Omental fat pad (tissue), 4 donors: ENCODE measurements around the gene CLCN7. TPM values are rescaled to one million over a fixed set of nuclear protein-coding genes. Genes with fewer than 3 reads are reported as not detected.

Experiments used
- ATAC-seq: fragments of 150-250 bp; one replicate; pipeline ENCODE4 v1.9.1; 2016; ENCODE audit warnings: mild to moderate bottlenecking, moderate library complexity; ENCODE audit not compliant: low FRiP score
- DNase-seq: peaks from one replicate; pipeline ENCODE4 v3.0.0-alpha.2; 2019; ENCODE audit warnings: low spot score
- total RNA-seq, 4 donors: library from RNA; depleted of rRNA; stranded (reverse); fragments of >200 nt; gene quantifications; one replicate each; pipeline ENCODE4 v1.1.0, GENCODE V29; 2016
- TF ChIP-seq, protein P1 (sequence below), 3 donors: fragments of 450-650 bp; IDR thresholded peaks; one replicate each; pipeline ENCODE4 v1.5.1; 2016 to 2017; ENCODE audit warnings: antibody characterized with exemption in 3 of 3, mild to moderate bottlenecking in 3 of 3, moderate library complexity in 2 of 3

Gene CLCN7
- total RNA-seq, 4 donors from 2014 or later = 42.6 to 62.3 (median 52.2) TPM

DNA sequence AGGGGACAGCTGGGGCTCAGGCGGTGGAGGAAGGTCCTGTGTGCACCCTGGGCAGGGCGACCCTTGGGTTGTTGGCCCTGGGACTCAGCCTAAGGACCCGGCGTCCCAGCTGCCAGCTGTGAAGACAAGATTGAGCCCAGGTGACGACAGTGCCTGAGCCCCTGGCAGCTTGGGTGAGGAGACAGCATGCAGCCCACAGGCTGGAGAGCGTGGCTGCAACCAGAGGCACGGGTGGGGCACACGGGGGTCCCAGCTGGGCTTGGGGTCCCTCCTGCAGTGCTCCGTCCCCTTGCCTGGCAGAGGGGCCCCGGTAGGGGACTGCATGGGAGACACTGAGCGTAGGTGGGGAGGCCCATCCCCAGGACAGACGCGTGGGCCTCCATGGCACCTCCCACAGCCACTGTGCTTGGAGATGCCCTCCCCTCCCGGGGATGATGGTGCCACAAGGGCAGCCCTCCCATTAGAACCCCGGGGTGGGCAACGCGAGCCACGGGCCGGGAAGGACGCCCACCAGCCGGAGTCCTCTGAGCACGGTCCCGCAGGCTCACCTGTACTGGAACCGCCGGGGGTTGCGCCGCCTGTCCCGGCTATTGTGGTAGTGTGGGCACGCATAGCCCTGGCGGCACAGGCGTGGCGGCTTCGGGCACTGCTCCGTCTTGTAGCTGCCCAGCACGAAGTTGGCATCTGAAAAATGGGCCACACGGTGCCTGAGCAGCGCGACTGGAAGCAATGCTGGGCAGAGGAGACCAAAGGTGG is 75.8 kb downstream of the CLCN7 start:
- TF ChIP-seq, protein P1, sequence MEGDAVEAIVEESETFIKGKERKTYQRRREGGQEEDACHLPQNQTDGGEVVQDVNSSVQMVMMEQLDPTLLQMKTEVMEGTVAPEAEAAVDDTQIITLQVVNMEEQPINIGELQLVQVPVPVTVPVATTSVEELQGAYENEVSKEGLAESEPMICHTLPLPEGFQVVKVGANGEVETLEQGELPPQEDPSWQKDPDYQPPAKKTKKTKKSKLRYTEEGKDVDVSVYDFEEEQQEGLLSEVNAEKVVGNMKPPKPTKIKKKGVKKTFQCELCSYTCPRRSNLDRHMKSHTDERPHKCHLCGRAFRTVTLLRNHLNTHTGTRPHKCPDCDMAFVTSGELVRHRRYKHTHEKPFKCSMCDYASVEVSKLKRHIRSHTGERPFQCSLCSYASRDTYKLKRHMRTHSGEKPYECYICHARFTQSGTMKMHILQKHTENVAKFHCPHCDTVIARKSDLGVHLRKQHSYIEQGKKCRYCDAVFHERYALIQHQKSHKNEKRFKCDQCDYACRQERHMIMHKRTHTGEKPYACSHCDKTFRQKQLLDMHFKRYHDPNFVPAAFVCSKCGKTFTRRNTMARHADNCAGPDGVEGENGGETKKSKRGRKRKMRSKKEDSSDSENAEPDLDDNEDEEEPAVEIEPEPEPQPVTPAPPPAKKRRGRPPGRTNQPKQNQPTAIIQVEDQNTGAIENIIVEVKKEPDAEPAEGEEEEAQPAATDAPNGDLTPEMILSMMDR (IDR thresholded peaks at IDR 0.05) = no peak
- ATAC-seq (no peak), DNase-seq (no peak)

DNA sequence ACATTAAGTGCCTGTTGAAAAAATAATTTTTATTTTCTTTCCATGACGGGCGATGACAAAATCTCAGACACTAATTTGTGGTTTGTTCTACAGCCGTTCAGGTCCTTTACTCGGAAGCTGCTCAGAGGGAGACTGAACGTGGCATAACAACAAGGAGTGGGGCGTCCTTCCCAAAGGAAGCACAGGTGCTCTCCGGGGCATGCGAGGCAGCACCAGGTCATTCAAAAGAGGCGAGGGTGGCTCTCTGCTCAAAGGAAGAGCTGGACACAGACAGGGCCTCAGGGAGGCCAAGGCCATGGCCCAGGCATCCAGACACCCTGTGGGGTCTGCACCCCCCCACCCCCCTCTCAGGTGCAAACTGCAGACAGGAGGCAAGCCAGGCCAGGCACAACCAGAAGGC is 76.5 kb downstream of the CLCN7 start:
- no peak for DNase-seq
- ATAC-seq = no peak
- TF ChIP-seq, protein P1 (IDR thresholded peaks at IDR 0.05) = no peak

DNA sequence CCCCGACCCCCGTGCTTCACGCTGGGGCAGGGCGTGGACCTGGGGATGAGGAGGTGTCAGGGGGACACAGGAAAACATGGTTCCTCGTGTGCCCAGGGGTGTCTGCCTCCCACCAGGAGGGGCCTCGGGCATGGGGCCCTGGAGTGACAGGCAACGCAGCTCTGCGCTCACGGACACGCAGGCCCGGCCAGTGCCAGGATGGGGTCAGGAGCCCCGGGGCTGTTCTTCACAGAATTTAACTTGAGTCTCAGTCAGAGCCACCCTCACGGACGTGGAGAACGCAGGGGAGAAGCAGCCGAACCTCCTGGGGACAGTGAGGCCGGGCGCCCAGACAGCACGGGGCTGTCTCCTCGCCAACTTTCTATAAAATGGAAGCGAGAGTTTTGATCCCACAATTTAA is 77.0 kb downstream of the CLCN7 start:
- ATAC-seq (no peak), DNase-seq (no peak)
- TF ChIP-seq, protein P1 (IDR thresholded peaks at IDR 0.05) = no peak

DNA sequence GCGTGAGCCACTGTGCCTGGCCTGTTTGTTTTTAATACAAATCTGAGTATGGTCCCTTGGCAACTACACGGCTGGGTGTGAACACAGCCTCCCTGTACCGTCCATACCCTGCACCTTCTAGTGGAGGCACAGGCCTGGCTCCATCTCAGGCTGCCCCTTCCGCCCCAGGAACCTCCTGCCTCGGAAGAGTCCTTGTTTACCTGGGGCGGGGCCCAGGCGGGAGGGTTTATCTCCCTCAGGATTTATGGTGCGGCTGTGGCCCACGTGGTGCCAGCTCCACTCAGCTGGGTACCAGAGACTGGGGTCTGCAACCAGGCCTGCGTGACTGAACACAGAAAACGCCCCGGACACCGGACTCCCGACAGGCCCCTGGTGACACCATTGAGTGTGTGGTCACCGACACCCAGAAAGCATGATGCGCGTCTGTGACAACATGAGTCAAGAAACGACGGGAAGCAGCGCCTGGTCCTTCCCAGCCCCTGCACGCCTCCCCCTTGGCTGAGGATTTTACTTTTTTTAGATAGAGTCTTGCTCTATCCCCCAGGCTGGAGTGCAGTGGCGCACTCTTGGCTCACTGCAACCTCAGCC is 79.3 kb downstream of the CLCN7 start:
- DNase-seq (no peak), ATAC-seq (no peak)
- TF ChIP-seq, protein P1 (IDR thresholded peaks at IDR 0.05) = no peak

Other genes starting within 250 kb of the CLCN7 start
- gene TPSG1, start 249.8 kb downstream of the CLCN7 start, total RNA-seq = 1 to 10 TPM in 1 of 4 donors, not detected in 3; 1.3 TPM
- 100 to 1,000 TPM in 1 of 4 donors, 10 to 100 TPM in 3; 10.1 to 112 (median 42.0) TPM for gene TPSB2, start 244.8 kb downstream of the CLCN7 start, total RNA-seq
- 10 to 100 TPM; 20.8 to 86.2 (median 31.4) TPM for gene TPSAB1, start 234.3 kb downstream of the CLCN7 start, total RNA-seq
- gene TPSD1, start 219.0 kb downstream of the CLCN7 start, total RNA-seq = 1 to 10 TPM in 1 of 4 donors, not detected in 3; 1.2 TPM
- gene UBE2I, start 165.4 kb downstream of the CLCN7 start, total RNA-seq = 10 to 100 TPM; 50.9 to 94.9 (median 72.5) TPM
- gene BAIAP3, start 141.4 kb downstream of the CLCN7 start, total RNA-seq = 10 to 100 TPM in 1 of 4 donors, 1 to 10 TPM in 3; 1.5 to 14.2 (median 1.9) TPM
- 10 to 100 TPM; 42.4 to 78.5 (median 61.9) TPM for gene TSR3, start 123.2 kb downstream of the CLCN7 start, total RNA-seq
- gene GNPTG, start 123.1 kb downstream of the CLCN7 start, total RNA-seq = 10 to 100 TPM; 48.3 to 77.1 (median 65.8) TPM
- 10 to 100 TPM in 3 of 4 donors, 1 to 10 TPM in 1; 8.6 to 36.9 (median 14.2) TPM for gene UNKL, start 60.3 kb downstream of the CLCN7 start, total RNA-seq
- gene UQCC4, start 54.3 kb downstream of the CLCN7 start, total RNA-seq = 10 to 100 TPM; 11.9 to 24.1 (median 14.4) TPM
- 1 to 10 TPM in 1 of 4 donors, not detected in 3; 1.9 TPM for gene PERCC1, start 44.0 kb downstream of the CLCN7 start, total RNA-seq
- gene CCDC154, start 30.5 kb downstream of the CLCN7 start, total RNA-seq = 1 to 10 TPM in 1 of 4 donors, under 1 TPM in 3; 0.19 to 5.7 (median 0.37) TPM
- gene PTX4, start 13.9 kb upstream of the CLCN7 start, total RNA-seq = not detected
- gene TELO2, start 18.3 kb upstream of the CLCN7 start, total RNA-seq = 10 to 100 TPM; 12.7 to 38.5 (median 22.2) TPM
- gene TMEM204, start 58.6 kb upstream of the CLCN7 start, total RNA-seq = 100 to 1,000 TPM in 1 of 4 donors, 10 to 100 TPM in 3; 21.4 to 141 (median 41.7) TPM
- gene IFT140, start 137.0 kb upstream of the CLCN7 start, total RNA-seq = 10 to 100 TPM; 13.6 to 21.0 (median 19.6) TPM
- gene CRAMP1, start 137.3 kb upstream of the CLCN7 start, total RNA-seq = 10 to 100 TPM in 2 of 4 donors, 1 to 10 TPM in 2; 7.6 to 11.7 (median 9.8) TPM
- gene JPT2, start 203.3 kb upstream of the CLCN7 start, total RNA-seq = 10 to 100 TPM; 22.7 to 28.5 (median 23.8) TPM
- gene MAPK8IP3, start 231.2 kb upstream of the CLCN7 start, total RNA-seq = 10 to 100 TPM; 27.3 to 73.3 (median 51.6) TPM